ENCODE results near the gene TOR1AIP1. TPM values are rescaled to one million over a fixed set of nuclear protein-coding genes. Genes with fewer than 3 reads are reported as not detected.

TOR1AIP1 gene
- total RNA-seq, 1 donor from 2014 or later, result 21.6 TPM

GRCh38 chr1:179968994-179969919 lies 87.2 kb downstream of the TOR1AIP1 start:
- Mint-ChIP-seq H3K4me3 (no peak overlapping the region), H3K27ac (no peak overlapping the region), H3K36me3 (peaks cover 35% of the 10 kb centered on the region), H3K9me3 (peaks cover 21% of the 10 kb centered on the region), H3K4me1 (no peaks in the 10 kb centered on the region), H3K27me3 (ENCODE audit: insufficient read depth, low read depth) (no peaks in the 10 kb centered on the region)
- Histone ChIP-seq H3F3A (ENCODE audit: low read depth) (no peaks in the 10 kb centered on the region), H3K9me3 (ENCODE audit: low read depth) (no peaks in the 10 kb centered on the region), H3K4me2 (no peak overlapping the region), H3K36me3 (no peaks in the 10 kb centered on the region), H4K20me1 (ENCODE audit: low read depth) (peaks cover 3% of the 10 kb centered on the region), H3K4me1 (no peaks in the 10 kb centered on the region), H3K27ac (no peak overlapping the region), H3K27me3 (no peaks in the 10 kb centered on the region), H3K9ac (no peak overlapping the region), H2AFZ (replicated peaks) (no peak overlapping the region), H3K4me3 (no peak overlapping the region), H3K79me2 (ENCODE audit: low read depth) (peaks cover 100% of the 10 kb centered on the region)
- TF ChIP-seq, protein P1, sequence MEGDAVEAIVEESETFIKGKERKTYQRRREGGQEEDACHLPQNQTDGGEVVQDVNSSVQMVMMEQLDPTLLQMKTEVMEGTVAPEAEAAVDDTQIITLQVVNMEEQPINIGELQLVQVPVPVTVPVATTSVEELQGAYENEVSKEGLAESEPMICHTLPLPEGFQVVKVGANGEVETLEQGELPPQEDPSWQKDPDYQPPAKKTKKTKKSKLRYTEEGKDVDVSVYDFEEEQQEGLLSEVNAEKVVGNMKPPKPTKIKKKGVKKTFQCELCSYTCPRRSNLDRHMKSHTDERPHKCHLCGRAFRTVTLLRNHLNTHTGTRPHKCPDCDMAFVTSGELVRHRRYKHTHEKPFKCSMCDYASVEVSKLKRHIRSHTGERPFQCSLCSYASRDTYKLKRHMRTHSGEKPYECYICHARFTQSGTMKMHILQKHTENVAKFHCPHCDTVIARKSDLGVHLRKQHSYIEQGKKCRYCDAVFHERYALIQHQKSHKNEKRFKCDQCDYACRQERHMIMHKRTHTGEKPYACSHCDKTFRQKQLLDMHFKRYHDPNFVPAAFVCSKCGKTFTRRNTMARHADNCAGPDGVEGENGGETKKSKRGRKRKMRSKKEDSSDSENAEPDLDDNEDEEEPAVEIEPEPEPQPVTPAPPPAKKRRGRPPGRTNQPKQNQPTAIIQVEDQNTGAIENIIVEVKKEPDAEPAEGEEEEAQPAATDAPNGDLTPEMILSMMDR (IDR thresholded peaks at IDR 0.05), result no peak
- no peak for DNase-seq (ENCODE audit: low spot score)

Other genes starting within 250 kb of the TOR1AIP1 start
- gene FAM163A, start 139.0 kb upstream of the TOR1AIP1 start, total RNA-seq (ENCODE audit: low replicate concordance), result 0.11 and 0.40 TPM in 2 replicates
- gene TOR1AIP2, start 4.5 kb upstream of the TOR1AIP1 start, total RNA-seq (ENCODE audit: low replicate concordance), result 53.0 and 89.5 TPM in 2 replicates
- 61.2 and 61.7 TPM in 2 replicates for gene CEP350, start 72.5 kb downstream of the TOR1AIP1 start, total RNA-seq (ENCODE audit: low replicate concordance)